Right atrium auricular region (tissue), 2 donors: ENCODE measurements around the gene PLAAT2. TPM values are rescaled to one million over a fixed set of nuclear protein-coding genes. Genes with fewer than 3 reads are reported as not detected.
"Not testable (repeated sequence)": the region's sequence is repeated elsewhere in the genome, so short reads cannot be mapped to it uniquely, and the experiment has no call there.

Source experiments
- DNase-seq: peaks from one replicate; pipeline ENCODE4 v3.0.0-alpha.2; 2019; ENCODE audit warnings: low spot score
- H3K27ac ChIP-seq, 2 donors: fragments of 200-600 bp; sonication (generic); 1 replicate in 1 of 2; 2 replicates in 1 of 2; pipeline ENCODE4 v1.5.1; 2016 to 2019
- H3K27me3 ChIP-seq, 2 donors: fragments of 200-600 bp; sonication (generic); one replicate each; pipeline versions ENCODE4 v1.5.1 to v1.6.0; 2017 to 2019
- H3K36me3 ChIP-seq: fragments of 200-600 bp; sonication (generic); one replicate; pipeline ENCODE4 v1.5.1; 2016
- H3K4me1 ChIP-seq, 2 donors: fragments of 200-600 bp; sonication (generic); one replicate each; pipeline versions ENCODE4 v1.5.1 to v1.6.0; 2017 to 2019
- H3K4me3 ChIP-seq, 2 donors: fragments of 200-600 bp; sonication (generic); 1 replicate in 1 of 2; 2 replicates in 1 of 2; pipeline ENCODE4 v1.5.1; 2017 to 2019; ENCODE audit warnings: mild to moderate bottlenecking in 1 of 2, moderate library complexity in 1 of 2
- H3K9me3 ChIP-seq, 2 donors: fragments of 200-600 bp; sonication (generic); one replicate each; pipeline ENCODE4 v1.5.1; 2019
- CTCF ChIP-seq, 2 donors: fragments of 200-600 bp; sonication (generic); IDR thresholded peaks; one replicate each; pipeline ENCODE4 v1.5.1; 2019; ENCODE audit warnings: antibody characterized with exemption in 2 of 2
- total RNA-seq, 2 donors: library from RNA; depleted of rRNA; stranded (reverse); fragments of >200 nt; gene quantifications; one replicate each; pipeline ENCODE4 v1.1.0, GENCODE V29; 2016

PLAAT2 gene
- total RNA-seq, 2 donors from 2014 or later = not detected

GRCh38 chr11:63553759-63554158, 9.4 kb downstream of the PLAAT2 start:
- no peaks in the 10 kb centered on the region for H3K9me3 ChIP-seq
- no peaks in the 10 kb centered on the region for H3K36me3 ChIP-seq
- DNase-seq = no peak
- no peak overlapping the region for H3K4me3 ChIP-seq
- H3K27me3 ChIP-seq = no peaks in the 10 kb centered on the region
- no peak overlapping the region for H3K27ac ChIP-seq
- TF ChIP-seq CTCF (IDR thresholded peaks at IDR 0.05) = no peak
- H3K4me1 ChIP-seq = no peaks in the 10 kb centered on the region

GRCh38 chr11:63552921-63553320, 10.3 kb downstream of the PLAAT2 start:
- Histone ChIP-seq H3K27me3 (no peaks in the 10 kb centered on the region), H3K4me1 (peaks cover 0 to 4% of the 10 kb centered on the region in 2 donors), H3K4me3 (no peak overlapping the region), H3K9me3 (no peaks in the 10 kb centered on the region), H3K27ac (no peak overlapping the region), H3K36me3 (no peaks in the 10 kb centered on the region)
- no peak for TF ChIP-seq CTCF (IDR thresholded peaks at IDR 0.05)
- no peak for DNase-seq

- H3K4me1 ChIP-seq = peaks cover 0 to 5% of the 10 kb centered on the region in 2 donors
- DNase-seq = no peak
- TF ChIP-seq CTCF (IDR thresholded peaks at IDR 0.05) = no peak
- H3K4me3 ChIP-seq = no peak overlapping the region
- no peak overlapping the region for H3K27ac ChIP-seq
- no peaks in the 10 kb centered on the region for H3K9me3 ChIP-seq
- no peaks in the 10 kb centered on the region for H3K36me3 ChIP-seq
- no peaks in the 10 kb centered on the region for H3K27me3 ChIP-seq
Measured at GRCh38 chr11:63551889-63552266, 11.3 kb downstream of the PLAAT2 start.

GRCh38 chr11:63551091-63551888, 11.9 kb downstream of the PLAAT2 start:
- H3K27ac ChIP-seq = no peak overlapping the region
- no peaks in the 10 kb centered on the region for H3K27me3 ChIP-seq
- peaks cover 0 to 5% of the 10 kb centered on the region in 2 donors for H3K4me1 ChIP-seq
- no peak for TF ChIP-seq CTCF (IDR thresholded peaks at IDR 0.05)
- H3K4me3 ChIP-seq = no peak overlapping the region
- no peak for DNase-seq
- no peaks in the 10 kb centered on the region for H3K36me3 ChIP-seq
- H3K9me3 ChIP-seq = no peaks in the 10 kb centered on the region

GRCh38 chr11:63550156-63550700, 13.0 kb downstream of the PLAAT2 start:
- H3K36me3 ChIP-seq, DNase-seq, H3K27me3 ChIP-seq, H3K27ac ChIP-seq, H3K4me3 ChIP-seq, H3K9me3 ChIP-seq, H3K4me1 ChIP-seq: not testable (repeated sequence)

GRCh38 chr11:63549411-63549810, 13.8 kb downstream of the PLAAT2 start:
- Histone ChIP-seq H3K27me3 (no peaks in the 10 kb centered on the region), H3K4me3 (no peak overlapping the region), H3K9me3 (no peaks in the 10 kb centered on the region), H3K27ac (no peak overlapping the region), H3K4me1 (peaks cover 0 to 5% of the 10 kb centered on the region in 2 donors), H3K36me3 (no peaks in the 10 kb centered on the region)
- no peak for TF ChIP-seq CTCF (IDR thresholded peaks at IDR 0.05)
- peak; percentile 30 for DNase-seq
